ENCODE measurements around the gene JAZF1.

DNA sequence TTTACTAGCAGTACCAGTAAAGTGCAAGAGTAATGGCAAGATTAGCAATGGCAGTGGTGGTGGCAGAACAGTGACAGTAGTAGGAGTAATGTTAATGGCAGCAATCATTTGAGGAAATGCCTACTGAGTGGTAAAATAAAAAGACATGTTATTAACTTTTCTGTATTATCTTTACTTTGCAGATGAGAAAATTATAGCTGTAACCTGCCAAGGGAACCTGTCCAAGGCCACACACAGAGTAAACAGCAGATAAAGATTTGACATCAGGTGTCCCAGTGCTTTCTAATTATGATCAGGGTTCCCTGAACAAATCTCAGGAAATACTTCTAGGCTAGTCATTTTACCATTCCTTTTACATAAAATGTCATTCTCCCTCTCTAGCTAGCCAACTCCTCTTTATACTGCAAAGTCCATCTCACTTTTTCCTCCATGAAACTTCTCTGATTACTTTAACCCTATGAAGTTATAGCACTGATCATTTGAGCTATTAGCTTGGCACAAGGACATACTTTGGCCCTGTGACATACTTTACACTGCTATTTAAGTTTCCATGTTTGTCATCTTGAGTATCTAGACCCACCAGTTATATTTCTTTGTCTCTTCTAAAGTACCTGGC lies 221.6 kb downstream of the JAZF1 start:
- TF ChIP-seq, protein P1, sequence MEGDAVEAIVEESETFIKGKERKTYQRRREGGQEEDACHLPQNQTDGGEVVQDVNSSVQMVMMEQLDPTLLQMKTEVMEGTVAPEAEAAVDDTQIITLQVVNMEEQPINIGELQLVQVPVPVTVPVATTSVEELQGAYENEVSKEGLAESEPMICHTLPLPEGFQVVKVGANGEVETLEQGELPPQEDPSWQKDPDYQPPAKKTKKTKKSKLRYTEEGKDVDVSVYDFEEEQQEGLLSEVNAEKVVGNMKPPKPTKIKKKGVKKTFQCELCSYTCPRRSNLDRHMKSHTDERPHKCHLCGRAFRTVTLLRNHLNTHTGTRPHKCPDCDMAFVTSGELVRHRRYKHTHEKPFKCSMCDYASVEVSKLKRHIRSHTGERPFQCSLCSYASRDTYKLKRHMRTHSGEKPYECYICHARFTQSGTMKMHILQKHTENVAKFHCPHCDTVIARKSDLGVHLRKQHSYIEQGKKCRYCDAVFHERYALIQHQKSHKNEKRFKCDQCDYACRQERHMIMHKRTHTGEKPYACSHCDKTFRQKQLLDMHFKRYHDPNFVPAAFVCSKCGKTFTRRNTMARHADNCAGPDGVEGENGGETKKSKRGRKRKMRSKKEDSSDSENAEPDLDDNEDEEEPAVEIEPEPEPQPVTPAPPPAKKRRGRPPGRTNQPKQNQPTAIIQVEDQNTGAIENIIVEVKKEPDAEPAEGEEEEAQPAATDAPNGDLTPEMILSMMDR (IDR thresholded peaks at IDR 0.05), result no peak
- TF ChIP-seq POLR2A (IDR thresholded peaks at IDR 0.05), result no peak
